CD4-positive, alpha-beta T cell treated with Interleukin-2 at 100 ng/mL for 4 hours (primary cell): ENCODE results near the gene TMEM204.

ENCODE experiments used
- DNase-seq: peaks from one replicate; pipeline ENCODE4 v3.0.0-alpha.2; 2020; ENCODE audit warnings: low spot score

The TMEM204 gene

DNA sequence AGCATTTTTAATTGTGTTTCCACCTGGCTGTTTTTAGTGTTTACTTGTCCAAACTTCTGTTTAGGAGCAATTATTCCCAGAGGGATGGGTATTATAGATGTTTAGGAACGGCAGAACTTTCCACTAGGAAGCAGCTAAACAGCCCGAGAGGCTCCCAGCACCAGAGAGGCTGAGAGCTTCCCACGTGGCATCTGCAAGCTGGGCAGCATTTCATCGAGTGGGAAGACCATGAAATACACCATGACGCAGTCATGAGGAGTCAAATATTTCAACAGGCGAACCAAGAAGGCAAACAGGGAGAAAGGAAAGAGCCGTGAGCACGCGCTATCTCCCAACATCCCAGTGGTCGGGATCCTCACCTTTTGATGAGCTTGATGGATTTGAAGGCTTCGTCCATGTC is 24.1 kb downstream of the TMEM204 start:
- DNase-seq, result no peak

DNA sequence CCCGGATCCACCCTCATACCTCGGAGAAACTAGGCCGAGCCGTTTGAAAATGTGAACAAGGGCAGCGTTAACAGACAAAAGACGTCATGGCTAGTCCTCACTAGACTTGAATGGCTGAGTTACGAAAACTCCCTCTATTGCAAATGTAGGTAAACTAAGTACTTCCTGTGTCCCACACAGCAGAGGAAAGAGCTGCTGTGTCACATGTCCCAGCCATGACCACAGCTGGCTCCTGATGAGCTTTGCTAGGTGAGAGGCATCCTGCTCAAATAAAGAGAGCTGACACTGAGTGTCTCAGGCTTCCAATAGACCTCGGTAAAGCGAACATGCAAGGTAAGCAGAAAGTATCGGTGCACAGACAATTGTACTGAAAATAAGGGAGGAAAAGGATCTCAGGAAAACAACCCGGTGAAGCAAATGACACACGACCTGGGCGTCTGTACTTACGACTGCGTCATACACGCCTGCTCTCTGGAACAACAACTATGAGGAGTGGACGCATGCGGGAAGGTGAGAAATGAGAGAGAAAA is 26.0 kb downstream of the TMEM204 start:
- peak; percentile 31 for DNase-seq

DNA sequence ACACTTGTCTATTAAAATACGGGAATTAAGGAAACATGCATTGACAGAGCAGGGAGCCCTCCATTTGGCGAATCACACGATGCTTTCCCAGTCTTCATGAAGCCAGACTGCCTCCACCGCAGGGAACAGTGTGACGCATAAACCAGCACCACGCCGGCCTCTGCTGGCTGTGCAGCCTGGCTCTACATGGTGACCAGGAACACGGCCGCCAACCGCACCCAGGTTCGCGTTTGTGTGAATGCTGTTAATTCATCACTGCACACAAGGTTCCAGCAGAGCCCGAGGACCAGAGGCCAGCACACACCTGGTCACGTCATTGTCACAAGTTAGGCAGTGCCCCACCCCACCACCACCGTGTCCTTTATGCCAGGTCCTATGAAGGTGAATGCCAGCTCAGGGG is 26.7 kb downstream of the TMEM204 start:
- DNase-seq, result no peak

DNA sequence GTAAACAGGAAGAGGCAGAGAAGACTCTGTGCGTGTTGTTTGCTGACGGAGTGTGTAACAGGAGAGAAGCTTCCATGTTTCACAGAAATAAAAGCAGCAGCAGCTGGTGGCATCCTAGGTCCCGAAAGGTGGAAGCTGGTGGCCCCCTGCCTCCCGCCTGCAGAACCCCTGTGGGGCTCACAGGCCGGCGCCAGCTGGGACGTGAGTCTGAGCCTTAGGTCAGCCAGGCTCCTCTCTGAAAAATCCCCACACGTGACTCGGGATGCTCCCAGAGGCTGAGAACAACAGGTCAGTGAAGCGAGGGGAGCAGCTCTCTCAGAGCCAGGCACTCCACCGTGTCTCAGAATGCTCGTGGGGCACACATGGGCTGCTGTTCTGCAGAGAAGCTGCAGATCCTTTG is 27.4 kb downstream of the TMEM204 start:
- no peak for DNase-seq

DNA sequence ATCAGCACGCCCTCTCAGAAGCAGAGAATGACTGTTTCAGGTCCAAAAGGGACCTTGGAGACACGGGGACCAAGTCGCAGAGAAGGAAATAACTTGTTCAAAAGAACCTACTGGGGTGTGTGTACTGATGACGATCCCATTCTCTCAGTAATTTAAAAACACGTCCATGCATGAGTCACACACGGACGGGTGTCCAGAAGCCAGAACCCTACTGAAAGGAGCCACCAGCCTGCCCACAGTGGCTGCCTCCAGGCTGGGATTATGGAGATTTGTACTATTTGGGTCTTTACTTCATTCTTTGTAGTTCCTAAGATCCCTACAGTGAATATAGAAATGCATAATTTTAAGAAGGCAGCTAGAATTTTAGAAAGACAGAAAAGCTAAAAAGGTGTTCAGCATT is 27.8 kb downstream of the TMEM204 start:
- no peak for DNase-seq

DNA sequence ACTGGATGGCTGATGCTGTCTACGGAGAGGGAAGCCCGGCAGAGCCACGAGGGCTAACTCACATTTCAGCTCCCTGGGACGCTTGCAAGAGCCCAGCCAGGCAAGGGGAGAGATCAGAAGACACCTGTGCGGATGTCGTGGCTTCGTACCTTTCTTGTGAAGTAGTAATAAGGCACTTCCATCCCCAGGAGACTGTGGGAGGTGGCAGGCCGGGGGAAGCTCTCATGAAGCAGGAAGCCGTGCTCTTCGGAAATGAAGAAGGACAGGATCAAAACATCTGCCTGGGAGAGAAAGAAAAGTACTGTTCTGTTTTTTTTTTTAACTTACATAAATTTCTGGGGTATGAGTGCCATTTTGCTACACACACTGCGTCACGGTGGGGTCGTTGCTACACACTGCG is 28.4 kb downstream of the TMEM204 start:
- no peak for DNase-seq

DNA sequence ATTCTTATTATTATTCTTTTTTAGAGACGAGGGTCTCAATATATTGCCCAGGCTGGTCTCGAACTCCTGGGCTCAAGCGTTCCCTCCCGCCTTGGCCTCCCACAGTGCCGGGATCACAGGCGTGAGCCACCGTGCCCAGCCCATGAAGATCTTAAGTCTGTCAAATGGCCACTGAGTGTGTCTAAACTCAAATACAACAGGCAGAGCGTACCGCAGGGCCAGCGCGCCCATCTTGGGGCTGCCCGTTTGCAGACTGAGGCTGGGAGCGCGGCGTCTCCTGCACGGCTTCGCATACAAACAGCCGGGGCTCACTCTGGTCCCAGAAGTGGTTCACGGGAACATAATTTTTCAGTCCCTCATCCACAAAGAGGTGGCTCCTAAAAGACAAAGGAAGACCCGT is 30.3 kb downstream of the TMEM204 start:
- DNase-seq, result no peak

DNA sequence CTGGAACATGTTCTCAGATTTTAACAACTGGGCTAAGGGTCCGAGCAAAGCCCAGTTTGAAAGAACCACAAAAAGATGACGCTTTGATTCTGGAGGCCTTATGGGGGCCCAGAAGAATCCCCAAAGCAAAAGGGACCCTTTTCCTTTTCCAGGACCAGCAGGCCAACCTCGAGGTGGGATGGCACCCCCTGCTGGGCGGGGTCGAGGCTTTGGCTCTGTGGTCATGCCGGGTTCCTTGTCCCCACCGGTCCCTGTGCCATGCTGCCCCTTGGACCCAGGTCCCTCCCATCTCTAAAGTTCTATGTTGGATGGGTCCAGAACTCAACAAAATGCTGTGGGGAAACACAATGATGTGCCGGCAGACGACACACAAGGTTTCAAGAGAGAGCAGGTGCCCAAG is 30.9 kb downstream of the TMEM204 start:
- no peak for DNase-seq

DNA sequence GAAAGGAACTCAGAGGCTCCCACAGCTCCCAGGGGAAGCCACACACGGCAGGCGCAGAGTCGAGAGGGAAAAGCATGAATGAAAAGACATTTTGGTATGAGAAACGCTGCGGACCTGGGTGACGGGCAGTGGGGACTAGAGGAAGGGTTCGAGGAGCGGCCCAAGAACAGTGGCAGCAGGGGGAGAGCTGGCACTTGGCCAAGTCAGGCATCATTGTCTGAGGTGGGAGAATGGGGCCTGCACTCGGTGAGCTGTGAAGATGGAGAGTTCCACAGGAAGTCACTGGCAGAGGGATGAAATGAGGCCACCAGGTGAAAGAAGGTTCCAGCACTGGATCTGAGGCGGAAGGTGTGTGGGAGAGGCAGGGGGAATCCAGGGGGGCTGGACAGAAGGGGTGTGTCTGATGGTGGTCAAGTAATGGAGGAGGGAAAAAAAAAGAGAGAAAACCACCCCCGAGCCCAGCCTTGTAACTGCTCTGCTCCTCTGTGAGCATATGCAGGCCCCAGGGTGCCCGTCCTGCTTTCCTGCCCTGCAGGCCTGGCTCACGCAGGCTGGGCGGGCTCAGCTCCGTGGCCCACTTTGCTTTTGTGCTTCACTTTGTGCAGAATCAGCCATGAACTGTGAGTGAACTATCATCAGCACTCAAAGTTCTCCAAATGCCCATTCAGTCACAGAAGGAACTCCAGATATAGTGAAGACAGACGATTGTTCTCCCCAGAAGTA is 31.8 kb downstream of the TMEM204 start:
- DNase-seq, result no peak

DNA sequence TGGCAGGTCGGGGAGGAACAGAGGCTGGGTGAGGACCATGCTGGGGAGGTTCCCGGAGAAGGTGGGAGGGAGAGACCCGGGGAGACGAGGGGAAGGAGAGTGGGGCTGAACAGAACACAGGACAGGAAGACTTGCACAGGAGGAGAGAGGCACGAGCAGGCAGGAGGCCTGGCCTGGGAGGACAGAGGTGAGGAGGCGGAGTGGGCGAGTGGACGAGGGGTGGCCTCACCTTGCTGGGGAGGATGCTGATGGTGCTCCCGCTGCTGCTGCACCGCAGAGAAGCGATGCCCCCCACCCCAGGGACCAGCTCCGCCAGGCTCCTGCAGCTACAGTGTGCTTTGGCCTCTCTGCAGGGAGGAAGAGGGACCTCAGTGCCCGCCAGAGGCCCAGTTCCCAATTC is 34.5 kb downstream of the TMEM204 start:
- no peak for DNase-seq

DNA sequence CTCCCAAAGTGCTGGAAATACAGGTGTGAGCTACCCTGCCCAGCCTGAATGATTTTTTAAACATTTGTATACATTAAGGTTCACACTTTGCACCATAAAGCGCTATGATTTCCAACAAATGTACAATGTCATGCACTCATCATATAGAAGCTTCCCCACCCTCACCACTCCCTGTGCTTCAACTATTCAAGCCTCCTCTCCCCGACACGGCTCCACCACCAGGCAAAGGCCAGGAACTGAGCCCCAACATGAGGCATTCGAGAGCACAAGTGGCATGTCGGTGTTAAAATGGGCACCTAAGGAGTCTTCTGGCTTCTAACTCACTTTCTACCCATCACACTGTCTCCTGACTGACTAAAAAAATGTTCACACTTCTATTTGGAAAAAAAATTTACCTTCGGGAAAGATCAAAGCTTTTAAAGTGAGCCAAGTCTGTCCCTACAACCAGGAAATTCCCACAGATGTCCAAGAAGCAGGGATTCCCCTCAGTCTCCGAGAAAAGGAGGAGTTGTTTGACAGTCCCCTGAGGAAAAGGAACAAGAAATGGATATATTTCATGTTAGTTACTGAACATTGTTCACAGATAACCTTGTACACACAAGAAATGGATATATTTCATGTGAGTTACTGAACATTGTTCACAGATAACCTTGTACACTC is 37.7 kb downstream of the TMEM204 start:
- no peak for DNase-seq

DNA sequence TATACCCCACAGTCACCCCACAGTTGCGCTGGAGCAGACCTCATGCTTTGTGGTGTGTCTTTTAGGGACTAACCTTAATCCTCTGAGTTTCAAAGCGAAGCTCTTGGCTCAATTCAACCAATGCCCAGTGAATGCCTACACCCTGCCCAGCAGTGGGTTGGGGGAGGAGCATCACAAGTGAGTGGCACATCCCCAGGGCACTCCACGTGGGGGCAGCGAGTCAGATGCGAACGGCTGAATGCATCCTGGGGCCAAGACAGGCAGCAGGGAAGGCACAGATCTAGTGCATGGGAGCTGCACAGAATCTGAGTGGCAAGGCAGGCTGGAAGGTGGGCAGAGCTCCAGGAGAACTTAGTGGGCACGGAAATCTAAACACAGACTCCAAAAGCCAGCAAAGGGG is 39.2 kb downstream of the TMEM204 start:
- no peak for DNase-seq

DNA sequence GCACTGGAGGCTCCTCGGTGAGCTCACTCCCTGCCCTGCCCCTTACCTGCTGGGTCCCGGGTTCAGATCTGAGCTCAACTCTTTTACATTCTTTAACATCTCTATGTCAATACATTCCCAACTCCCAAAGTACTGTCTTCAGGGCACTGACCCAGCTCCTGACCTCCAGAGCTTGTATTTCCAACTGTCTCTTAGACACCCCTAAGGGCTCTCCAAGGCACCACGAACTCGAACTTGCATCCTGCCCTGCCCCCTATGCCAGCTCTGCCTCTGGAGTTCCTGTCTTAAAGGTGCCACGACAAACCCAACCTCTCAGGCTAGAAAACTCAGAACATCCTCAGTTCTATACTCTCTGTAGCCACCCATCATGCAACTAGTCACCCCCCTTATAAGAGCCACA is 39.8 kb downstream of the TMEM204 start:
- no peak for DNase-seq

DNA sequence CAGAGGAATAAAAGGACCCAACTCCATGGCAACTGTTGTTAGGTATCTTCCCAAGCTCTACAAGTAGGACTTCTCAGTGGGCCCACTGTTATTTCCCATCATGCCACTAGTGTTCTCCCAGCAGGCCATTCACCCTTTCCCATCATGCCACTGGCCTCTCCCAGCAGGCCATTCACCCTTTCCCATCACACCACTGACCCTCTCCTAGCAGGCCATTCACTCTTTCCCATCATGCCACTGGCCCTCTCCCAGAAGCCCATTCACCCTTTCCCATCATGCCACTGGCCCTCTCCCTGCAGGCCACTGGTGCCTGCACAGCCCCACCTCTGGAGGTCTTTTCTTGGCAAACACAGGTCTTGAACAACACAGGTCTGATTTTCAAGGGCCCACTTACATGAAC is 42.1 kb downstream of the TMEM204 start:
- DNase-seq, result no peak

DNA sequence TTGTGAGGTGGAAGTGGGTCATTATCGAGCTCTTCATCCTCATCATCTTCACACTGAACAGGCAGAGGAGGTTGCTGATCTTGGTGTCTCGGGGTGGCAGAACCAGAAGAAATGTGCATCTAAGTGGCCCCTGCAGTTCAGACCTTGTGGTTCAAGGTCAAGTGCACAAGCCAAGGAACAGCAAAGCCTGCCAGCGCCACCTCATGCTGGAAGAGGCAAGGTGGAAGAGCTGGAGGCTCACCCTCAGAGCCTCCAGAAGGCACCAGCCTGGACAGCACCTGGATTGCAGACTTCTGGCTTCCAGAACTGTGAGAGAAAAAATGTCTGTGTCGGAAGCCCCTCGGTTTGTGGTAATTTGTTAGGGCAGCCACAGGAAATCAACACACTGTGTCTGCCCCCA is 45.7 kb downstream of the TMEM204 start:
- DNase-seq, result peak; percentile 5

DNA sequence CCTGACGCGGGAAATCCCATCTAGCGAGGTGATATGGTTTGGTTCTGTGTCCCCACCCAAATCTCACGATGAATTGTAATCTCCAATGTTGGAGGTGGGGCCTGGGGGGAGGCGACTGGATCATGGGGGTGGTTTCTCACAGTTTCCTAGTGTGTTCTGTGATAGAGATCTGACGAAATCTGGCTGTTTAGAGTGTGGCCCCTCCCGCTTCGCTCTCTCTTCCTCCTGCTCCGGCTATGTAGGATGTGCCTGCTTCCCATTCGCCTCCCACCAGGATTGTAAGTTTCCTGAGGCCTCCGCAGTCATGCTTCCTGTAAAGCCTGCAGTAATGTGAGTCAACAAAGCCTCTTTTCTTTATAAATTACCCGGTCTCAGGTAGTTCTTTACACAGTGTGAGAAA is 46.8 kb downstream of the TMEM204 start:
- DNase-seq, result no peak

DNA sequence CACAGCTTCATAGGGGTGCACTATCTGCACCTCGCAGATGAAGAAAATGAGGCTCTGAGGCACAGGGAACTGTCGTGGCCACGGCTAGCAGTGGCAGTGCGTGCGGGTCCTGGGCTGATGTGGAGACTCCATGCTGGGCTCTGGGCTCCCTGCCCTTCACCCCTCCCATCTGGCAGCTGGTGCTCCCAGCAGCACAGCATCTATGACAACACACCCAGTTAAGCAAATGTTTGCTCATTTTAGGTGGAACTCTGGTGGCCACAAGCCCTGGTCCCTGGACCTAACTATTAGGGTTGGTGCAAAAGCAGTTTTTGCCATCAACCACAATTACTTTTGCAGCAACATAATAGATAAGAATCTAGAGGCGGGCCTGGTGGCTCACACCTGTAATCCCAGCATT is 47.5 kb downstream of the TMEM204 start:
- DNase-seq, result no peak

DNA sequence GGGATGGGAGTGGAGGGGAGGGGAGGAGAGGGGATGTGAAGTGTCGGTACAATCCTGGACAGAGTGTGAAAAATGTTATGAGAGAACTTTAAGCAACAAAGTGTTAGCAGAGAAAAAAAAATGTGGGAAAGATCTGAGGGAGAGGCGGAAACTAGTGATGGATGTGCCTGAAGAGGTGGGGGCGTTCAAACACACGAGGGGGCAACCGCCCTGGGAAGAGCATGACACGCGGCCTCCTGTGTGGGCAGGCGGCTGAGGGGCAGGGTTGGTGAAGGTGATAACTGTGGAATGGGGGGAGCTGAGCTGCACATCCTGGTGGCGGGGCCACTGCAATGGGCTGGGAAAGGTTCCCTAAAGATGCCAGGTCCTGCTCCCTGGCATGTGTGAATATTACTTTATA is 48.3 kb downstream of the TMEM204 start:
- DNase-seq, result no peak

DNA sequence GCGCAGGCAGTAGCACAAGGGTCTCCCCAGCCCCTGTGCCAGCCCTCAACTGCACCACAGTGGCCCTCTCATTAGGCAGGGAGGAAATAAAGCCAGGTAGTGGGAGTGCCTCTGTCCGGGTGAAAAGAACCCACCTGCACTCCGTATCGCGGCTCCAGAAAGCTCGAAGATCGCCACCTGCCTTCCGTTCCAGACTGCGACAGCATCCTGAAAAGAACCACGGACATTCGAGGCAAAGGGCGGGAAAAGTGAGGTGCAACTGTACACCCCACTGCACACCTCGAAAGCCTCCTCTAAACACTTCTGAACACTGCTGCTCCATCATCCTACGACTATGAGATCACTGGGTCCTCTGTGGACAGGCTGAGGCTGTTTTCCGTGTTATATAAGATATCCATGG is 49.7 kb downstream of the TMEM204 start:
- no peak for DNase-seq

DNA sequence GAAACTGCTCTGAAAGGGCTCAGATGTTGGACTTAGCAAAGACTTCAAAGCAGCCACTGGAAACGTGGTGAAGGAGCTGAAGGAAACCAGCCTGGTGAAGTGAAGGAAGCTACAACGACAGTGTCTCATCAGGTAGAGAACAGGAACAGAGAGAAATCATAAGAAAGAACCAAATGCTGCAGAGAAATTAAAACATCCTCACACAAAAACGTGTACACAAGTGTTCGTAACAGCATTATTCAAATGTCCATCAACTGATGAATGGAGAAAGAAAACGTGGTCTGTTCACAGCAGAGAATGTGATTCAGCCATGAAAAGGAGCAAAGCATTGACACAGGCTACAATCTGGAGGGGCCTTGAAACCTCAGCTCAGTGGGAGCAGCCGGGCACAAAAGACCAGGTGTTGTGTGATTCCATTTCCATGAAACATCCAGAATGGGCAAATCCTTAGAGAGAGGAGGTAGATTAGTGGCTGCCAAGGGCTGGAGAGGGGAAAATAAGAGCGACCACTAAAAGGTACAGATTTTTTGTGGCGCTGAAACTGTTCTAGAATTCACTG is 51.5 kb downstream of the TMEM204 start:
- DNase-seq, result no peak

DNA sequence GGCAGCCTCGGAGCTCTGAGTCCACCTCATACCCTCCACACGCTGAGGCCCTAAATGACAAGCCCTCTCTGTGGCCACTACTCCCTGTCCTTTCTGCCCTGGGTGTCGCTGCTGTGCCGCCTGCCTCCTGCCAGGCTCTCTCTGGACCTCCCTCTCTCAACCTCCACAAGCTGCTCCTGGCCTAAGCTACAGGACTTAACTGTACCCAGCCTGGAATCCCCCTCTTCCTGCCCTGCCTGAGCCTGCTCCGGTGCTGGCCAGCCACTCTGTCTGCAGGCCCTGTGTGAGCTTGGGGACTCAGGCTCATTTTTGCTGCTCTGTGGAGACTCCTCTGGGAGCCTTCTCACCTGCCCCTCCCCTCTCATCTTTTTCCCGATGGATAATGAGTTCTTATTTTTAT is 56.9 kb downstream of the TMEM204 start:
- no peak for DNase-seq

DNA sequence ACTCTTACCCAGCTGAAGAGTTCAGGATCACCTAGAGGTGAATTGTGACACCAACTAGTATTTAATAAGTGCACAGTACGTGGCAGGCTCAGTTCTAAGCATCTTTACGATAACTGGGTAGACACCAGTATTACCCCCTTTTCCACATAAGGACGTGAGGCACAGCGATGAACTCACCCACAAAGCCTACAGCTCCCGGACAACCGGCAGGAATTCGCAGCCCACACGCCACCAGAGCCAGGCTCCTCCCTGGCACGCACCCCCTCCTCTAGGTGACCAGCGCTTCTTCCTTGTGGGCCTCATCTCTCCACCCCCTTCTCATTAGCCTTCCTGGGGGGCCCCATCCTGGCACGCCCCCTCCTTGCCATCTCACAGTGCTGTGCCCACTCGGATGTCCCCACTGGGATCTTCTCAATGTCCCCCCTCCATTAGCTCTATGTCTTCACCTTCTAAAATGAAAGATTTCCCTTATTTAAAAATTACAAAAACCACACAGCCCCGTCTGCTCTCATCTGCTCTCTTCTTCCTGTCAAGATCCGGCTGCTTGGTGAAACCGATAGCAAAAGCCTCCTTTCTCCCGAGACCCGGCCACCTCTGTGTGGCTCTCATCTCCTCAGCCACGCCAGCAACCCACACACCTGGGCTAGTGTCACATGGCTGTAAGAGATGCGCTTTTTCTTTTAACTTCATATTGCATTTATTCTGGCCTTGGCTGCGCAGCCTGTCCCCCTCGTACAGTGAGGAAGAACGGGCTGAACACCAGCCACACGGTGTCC is 57.7 kb downstream of the TMEM204 start:
- no peak for DNase-seq

DNA sequence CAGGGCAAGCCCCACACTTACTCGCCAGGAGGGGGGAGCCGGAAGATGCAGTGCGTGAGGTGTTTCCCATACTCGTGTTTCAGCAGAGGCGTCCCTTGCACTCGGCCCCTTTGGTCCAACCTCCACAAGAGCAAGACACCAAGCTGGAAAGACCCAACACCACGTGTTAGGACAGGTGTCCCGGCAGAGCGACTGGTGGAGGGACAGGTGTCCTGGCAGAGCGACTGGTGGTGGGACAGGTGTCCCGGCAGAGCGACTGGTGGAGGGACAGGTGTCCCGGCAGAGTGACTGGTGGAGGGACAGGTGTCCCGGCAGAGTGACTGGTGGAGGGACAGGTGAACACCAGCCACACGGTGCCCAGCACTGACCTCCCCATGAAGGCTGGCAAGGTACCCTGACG is 59.0 kb downstream of the TMEM204 start:
- DNase-seq, result no peak
